CD14-positive monocyte (primary cell): Measurements from ENCODE around the gene SLC1A2. TPM values are rescaled to one million over a fixed set of nuclear protein-coding genes. Genes with fewer than 3 reads are reported as not detected.

Source experiments
- DNase-seq, 3 donors: peaks; one replicate each; pipeline ENCODE4 v3.0.0-alpha.2; 2011 to 2022
- H2AFZ ChIP-seq: 2 replicates; pipeline ENCODE4 v1.6.0; 2012; ENCODE audit warnings: mild to moderate bottlenecking, low read depth, low read length, inconsistent platforms; ENCODE audit not compliant: insufficient read depth, poor library complexity, severe bottlenecking
- H3K27ac ChIP-seq, 2 donors: 1 replicate in 1 of 2; 2 replicates in 1 of 2; pipeline ENCODE4 v1.5.1; 2012 to 2013; ENCODE audit warnings: low read length in 2 of 2, control low read depth in 1 of 2, inconsistent platforms in 1 of 2, low read depth in 1 of 2, mild to moderate bottlenecking in 1 of 2
- H3K27me3 ChIP-seq, 2 donors: one replicate each; pipeline versions ENCODE4 v1.6.0 to v1.6.1; 2011 to 2013; ENCODE audit warnings: low read length in 2 of 2; ENCODE audit not compliant: control insufficient read depth in 2 of 2, insufficient read depth in 2 of 2
- H3K36me3 ChIP-seq, 2 donors: replicated peaks in 1 of 2; 1 replicate in 1 of 2; 2 replicates in 1 of 2; pipeline versions ENCODE4 v1.5.1 to v1.6.1; 2012 to 2013; ENCODE audit warnings: low read length in 2 of 2, control low read depth in 1 of 2, inconsistent platforms in 1 of 2, mild to moderate bottlenecking in 1 of 2; ENCODE audit not compliant: insufficient read depth in 2 of 2, control insufficient read depth in 1 of 2
- H3K4me1 ChIP-seq, 2 donors: 1 replicate in 1 of 2; 2 replicates in 1 of 2; pipeline versions ENCODE4 v1.5.1 to v1.6.1; 2012 to 2013; ENCODE audit warnings: low read length in 2 of 2, control low read depth in 1 of 2, inconsistent platforms in 1 of 2, mild to moderate bottlenecking in 1 of 2, moderate library complexity in 1 of 2; ENCODE audit not compliant: insufficient read depth in 2 of 2, control insufficient read depth in 1 of 2
- H3K4me2 ChIP-seq: replicated peaks from 2 replicates; pipeline ENCODE3; 2012; ENCODE audit warnings: low read length, moderate library complexity, mild to moderate bottlenecking; ENCODE audit not compliant: poor library complexity, severe bottlenecking; ENCODE audit errors: extremely low read depth
- H3K4me3 ChIP-seq, 3 experiments: fragments of 200-600 bp in 1 of 3; sonication (generic) in 1 of 3; replicated peaks in 1 of 3; 1 replicate in 2 of 3; 2 replicates in 1 of 3; pipeline ENCODE4 v1.5.1; 2011 to 2013; ENCODE audit warnings: low read length in 3 of 3, mild to moderate bottlenecking in 3 of 3, control low read depth in 2 of 3, low read depth in 2 of 3, inconsistent platforms in 1 of 3, moderate library complexity in 1 of 3
- H3K79me2 ChIP-seq: 2 replicates; pipeline ENCODE4 v1.6.0; 2012; ENCODE audit warnings: mild to moderate bottlenecking, control low read depth, inconsistent platforms, low read length, moderate library complexity; ENCODE audit not compliant: insufficient read depth
- H3K9ac ChIP-seq: 2 replicates; pipeline ENCODE4 v1.6.0; 2017; ENCODE audit warnings: low read length, mild to moderate bottlenecking; ENCODE audit not compliant: insufficient read depth, poor library complexity, severe bottlenecking
- H3K9me3 ChIP-seq, 2 donors: replicated peaks in 1 of 2; 1 replicate in 1 of 2; 2 replicates in 1 of 2; pipeline versions ENCODE4 v1.5.1 to v1.6.1; 2012 to 2013; ENCODE audit warnings: low read length in 2 of 2, control low read depth in 1 of 2; ENCODE audit not compliant: control insufficient read depth in 1 of 2, insufficient read depth in 1 of 2
- H4K20me1 ChIP-seq: 2 replicates; pipeline ENCODE4 v1.6.0; 2012; ENCODE audit warnings: mild to moderate bottlenecking, low read length, control low read depth, moderate library complexity; ENCODE audit not compliant: insufficient read depth
- H3K27ac Mint-ChIP-seq, 7 donors: one replicate each; pipeline ENCODE4 v1.8.0; 2020; ENCODE audit warnings: mild to moderate bottlenecking in 7 of 7, mixed read lengths in 7 of 7, moderate library complexity in 6 of 7, inconsistent platforms in 2 of 7
- H3K27me3 Mint-ChIP-seq, 3 donors: one replicate each; pipeline ENCODE4 v1.8.0; 2021 to 2022; ENCODE audit warnings: low read depth in 3 of 3, mild to moderate bottlenecking in 3 of 3, mixed read lengths in 3 of 3, moderate library complexity in 3 of 3, inconsistent platforms in 1 of 3
- H3K36me3 Mint-ChIP-seq, 2 donors: one replicate each; pipeline ENCODE4 v1.8.0; 2020; ENCODE audit warnings: mixed read lengths in 2 of 2, inconsistent platforms in 1 of 2, mild to moderate bottlenecking in 1 of 2
- H3K4me1 Mint-ChIP-seq: one replicate; pipeline ENCODE4 v1.8.0; 2020; ENCODE audit warnings: mild to moderate bottlenecking, mixed read lengths
- H3K4me3 Mint-ChIP-seq, 2 donors: one replicate each; pipeline ENCODE4 v1.8.0; 2020; ENCODE audit warnings: mild to moderate bottlenecking in 2 of 2, mixed read lengths in 2 of 2, moderate library complexity in 1 of 2
- H3K9me3 Mint-ChIP-seq, 7 donors: one replicate each; pipeline ENCODE4 v1.8.0; 2020 to 2022; ENCODE audit warnings: mixed read lengths in 7 of 7, mild to moderate bottlenecking in 6 of 7, moderate library complexity in 6 of 7, inconsistent platforms in 2 of 7
- CTCF ChIP-seq: fragments of 200-600 bp; IDR thresholded peaks from one replicate; pipeline ENCODE4 v1.8.0; 2022; ENCODE audit warnings: antibody characterized with exemption, mild to moderate bottlenecking
- WGBS: methylation state at CpG from one replicate; pipeline ENCODE4 v1.1.5; 2013; ENCODE audit warnings: missing lambda C conversion rate; ENCODE audit not compliant: insufficient coverage; 5-methylcytosine and 5-hydroxymethylcytosine counted together
- intact Hi-C, 2 donors: fragments of 100-400 bp; cut with micrococcal nuclease; formaldehyde crosslinking; loops; one replicate each; pipeline versions ENCODE4 v1.15.0 to v1.15.1; 2023
- polyA plus RNA-seq, 3 donors: library from polyadenylated mRNA; depleted of rRNA in 1 of 3; unstranded in 2 of 3; stranded (reverse) in 1 of 3; fragments of 300-500 nt in 2 of 3; fragments of >200 nt in 1 of 3; fragmentation: Illumina TruSeq in 2 of 3; gene quantifications; 1 replicate in 2 of 3; 2 replicates in 1 of 3; pipeline ENCODE4 v1.2.3, GENCODE V29; 2012 to 2021

Gene SLC1A2
- polyA plus RNA-seq, 3 donors: 0.07 TPM; not detected in 2

GRCh38 chr11:35322318-35322979 is 96.9 kb downstream of the SLC1A2 start:
- no peak overlapping the region for H3K27ac Mint-ChIP-seq
- Histone ChIP-seq H2AFZ (no peak overlapping the region), H3K9me3 (no peaks in the 10 kb centered on the region), H3K4me2 (no peak overlapping the region), H3K4me1 (peaks cover 17 to 18% of the 10 kb centered on the region in 2 donors), H3K9ac (no peak overlapping the region), H3K79me2 (no peaks in the 10 kb centered on the region), H3K27me3 (no peaks in the 10 kb centered on the region), H3K4me3 (no peak overlapping the region), H3K36me3 (no peaks in the 10 kb centered on the region), H4K20me1 (no peaks in the 10 kb centered on the region), H3K27ac (no peak overlapping the region)
- H3K27me3 Mint-ChIP-seq: peaks cover 0 to 2% (median 1%) of the 10 kb centered on the region in 3 donors
- TF ChIP-seq CTCF: no peak
- no peaks in the 10 kb centered on the region for H3K36me3 Mint-ChIP-seq
- H3K9me3 Mint-ChIP-seq: peaks cover 0 to 3% (median 0%) of the 10 kb centered on the region in 7 donors
- 84% methylated on average over 2 of the region's 3 CpGs for WGBS
- peaks cover 16% of the 10 kb centered on the region for H3K4me1 Mint-ChIP-seq
- DNase-seq: no peak
- intact Hi-C loops: no loop called here
- H3K4me3 Mint-ChIP-seq: no peak overlapping the region

GRCh38 chr11:35321532-35322317 is 97.6 kb downstream of the SLC1A2 start:
- peaks cover 0 to 2% (median 1%) of the 10 kb centered on the region in 3 donors for H3K27me3 Mint-ChIP-seq
- no peak overlapping the region for H3K9ac ChIP-seq
- TF ChIP-seq CTCF: no peak
- H3K4me1 ChIP-seq: peaks cover 17 to 18% of the 10 kb centered on the region in 2 donors
- no peaks in the 10 kb centered on the region for H4K20me1 ChIP-seq
- H3K27ac Mint-ChIP-seq: no peak overlapping the region
- no peak for DNase-seq
- H3K36me3 Mint-ChIP-seq: no peaks in the 10 kb centered on the region
- intact Hi-C loops: no loop called here
- H3K9me3 ChIP-seq: no peaks in the 10 kb centered on the region
- 82% methylated on average over 6 of the region's 11 CpGs for WGBS
- H3K27me3 ChIP-seq: no peaks in the 10 kb centered on the region
- H3K4me3 ChIP-seq: no peak overlapping the region
- no peak overlapping the region for H3K4me3 Mint-ChIP-seq
- no peaks in the 10 kb centered on the region for H3K79me2 ChIP-seq
- no peak overlapping the region for H3K27ac ChIP-seq
- no peak overlapping the region for H2AFZ ChIP-seq
- H3K4me1 Mint-ChIP-seq: peaks cover 16% of the 10 kb centered on the region
- peaks cover 0 to 3% (median 0%) of the 10 kb centered on the region in 7 donors for H3K9me3 Mint-ChIP-seq
- H3K4me2 ChIP-seq: no peak overlapping the region
- no peaks in the 10 kb centered on the region for H3K36me3 ChIP-seq
